Measurements from ENCODE around the gene NT5DC3. TPM values are rescaled to one million over a fixed set of nuclear protein-coding genes. Genes with fewer than 3 reads are reported as not detected.

The NT5DC3 gene
- polyA plus RNA-seq, 3 donors = 0.27 to 4.8 (median 0.93) TPM

GRCh38 chr12:103791350-103791920 is 49.6 kb downstream of the NT5DC3 start:
- no peak for DNase-seq
- no peak overlapping the region for H3K4me3 ChIP-seq (replicated peaks in 1 of 3; ENCODE audit: low read depth in 2 of 3, low read length in 3 of 3)
- Mint-ChIP-seq H3K4me3 (no peak overlapping the region), H3K36me3 (peaks cover 19 to 54% of the 10 kb centered on the region in 2 donors), H3K27ac (peak overlapping the region in 2 of 7 donors; percentile 51 to 73), H3K4me1 (peaks cover 2% of the 10 kb centered on the region), H3K9me3 (no peaks in the 10 kb centered on the region), H3K27me3 (ENCODE audit: low read depth in 3 of 3) (no peaks in the 10 kb centered on the region)
- no peak for TF ChIP-seq CTCF (IDR thresholded peaks at IDR 0.05)
- H3K79me2 ChIP-seq (ENCODE audit: insufficient read depth, low read length) = no peaks in the 10 kb centered on the region
- H3K27ac ChIP-seq (ENCODE audit: low read depth in 1 of 2, low read length in 2 of 2) = no peak overlapping the region
- no peaks in the 10 kb centered on the region for H4K20me1 ChIP-seq (ENCODE audit: insufficient read depth, low read length)
- H3K4me1 ChIP-seq (ENCODE audit: control insufficient read depth in 1 of 2, insufficient read depth in 2 of 2, low read length in 2 of 2) = no peaks in the 10 kb centered on the region
- H2AFZ ChIP-seq (ENCODE audit: insufficient read depth, low read depth, low read length, poor library complexity, severe bottlenecking) = no peak overlapping the region
- no peaks in the 10 kb centered on the region for H3K9me3 ChIP-seq (replicated peaks in 1 of 2; ENCODE audit: control insufficient read depth in 1 of 2, insufficient read depth in 1 of 2, low read length in 2 of 2)
- 94% methylated on average over 8 of the region's 10 CpGs for WGBS (ENCODE audit: insufficient coverage)
- H3K36me3 ChIP-seq (replicated peaks in 1 of 2; ENCODE audit: control insufficient read depth in 1 of 2, insufficient read depth in 2 of 2, low read length in 2 of 2) = peaks cover 22 to 52% of the 10 kb centered on the region in 2 donors
- H3K27me3 ChIP-seq (ENCODE audit: control insufficient read depth in 2 of 2, insufficient read depth in 2 of 2, low read length in 2 of 2) = no peaks in the 10 kb centered on the region
- H3K4me2 ChIP-seq (replicated peaks; ENCODE audit: extremely low read depth, low read length, poor library complexity, severe bottlenecking) = no peak overlapping the region
- intact Hi-C loops (cut with micrococcal nuclease) = no loop called here
- H3K9ac ChIP-seq (ENCODE audit: insufficient read depth, low read length, poor library complexity, severe bottlenecking) = no peak overlapping the region

GRCh38 chr12:103786201-103786600 is 54.8 kb downstream of the NT5DC3 start:
- H2AFZ ChIP-seq (ENCODE audit: insufficient read depth, low read depth, low read length, poor library complexity, severe bottlenecking) = no peak overlapping the region
- Mint-ChIP-seq H3K36me3 (peaks cover 26 to 51% of the 10 kb centered on the region in 2 donors), H3K27me3 (ENCODE audit: low read depth in 3 of 3) (peaks cover 0 to 1% (median 0%) of the 10 kb centered on the region in 3 donors), H3K4me3 (no peak overlapping the region), H3K4me1 (no peaks in the 10 kb centered on the region), H3K9me3 (peaks cover 0 to 4% (median 0%) of the 10 kb centered on the region in 7 donors), H3K27ac (peak overlapping the region in 2 of 7 donors; percentile 1 to 11)
- no peak for TF ChIP-seq CTCF (IDR thresholded peaks at IDR 0.05)
- no peaks in the 10 kb centered on the region for H3K27me3 ChIP-seq (ENCODE audit: control insufficient read depth in 2 of 2, insufficient read depth in 2 of 2, low read length in 2 of 2)
- H3K36me3 ChIP-seq (replicated peaks in 1 of 2; ENCODE audit: control insufficient read depth in 1 of 2, insufficient read depth in 2 of 2, low read length in 2 of 2) = peaks cover 13 to 49% of the 10 kb centered on the region in 2 donors
- H3K9ac ChIP-seq (ENCODE audit: insufficient read depth, low read length, poor library complexity, severe bottlenecking) = no peak overlapping the region
- H3K79me2 ChIP-seq (ENCODE audit: insufficient read depth, low read length) = no peaks in the 10 kb centered on the region
- H3K4me2 ChIP-seq (replicated peaks; ENCODE audit: extremely low read depth, low read length, poor library complexity, severe bottlenecking) = no peak overlapping the region
- no peak for DNase-seq
- intact Hi-C loops (cut with micrococcal nuclease) = no loop called here
- H4K20me1 ChIP-seq (ENCODE audit: insufficient read depth, low read length) = no peaks in the 10 kb centered on the region
- H3K9me3 ChIP-seq (replicated peaks in 1 of 2; ENCODE audit: control insufficient read depth in 1 of 2, insufficient read depth in 1 of 2, low read length in 2 of 2) = no peaks in the 10 kb centered on the region
- no peak overlapping the region for H3K4me3 ChIP-seq (replicated peaks in 1 of 3; ENCODE audit: low read depth in 2 of 3, low read length in 3 of 3)
- no peak overlapping the region for H3K27ac ChIP-seq (ENCODE audit: low read depth in 1 of 2, low read length in 2 of 2)
- no peaks in the 10 kb centered on the region for H3K4me1 ChIP-seq (ENCODE audit: control insufficient read depth in 1 of 2, insufficient read depth in 2 of 2, low read length in 2 of 2)
